ENCODE results near the gene IGF1R.

DNA sequence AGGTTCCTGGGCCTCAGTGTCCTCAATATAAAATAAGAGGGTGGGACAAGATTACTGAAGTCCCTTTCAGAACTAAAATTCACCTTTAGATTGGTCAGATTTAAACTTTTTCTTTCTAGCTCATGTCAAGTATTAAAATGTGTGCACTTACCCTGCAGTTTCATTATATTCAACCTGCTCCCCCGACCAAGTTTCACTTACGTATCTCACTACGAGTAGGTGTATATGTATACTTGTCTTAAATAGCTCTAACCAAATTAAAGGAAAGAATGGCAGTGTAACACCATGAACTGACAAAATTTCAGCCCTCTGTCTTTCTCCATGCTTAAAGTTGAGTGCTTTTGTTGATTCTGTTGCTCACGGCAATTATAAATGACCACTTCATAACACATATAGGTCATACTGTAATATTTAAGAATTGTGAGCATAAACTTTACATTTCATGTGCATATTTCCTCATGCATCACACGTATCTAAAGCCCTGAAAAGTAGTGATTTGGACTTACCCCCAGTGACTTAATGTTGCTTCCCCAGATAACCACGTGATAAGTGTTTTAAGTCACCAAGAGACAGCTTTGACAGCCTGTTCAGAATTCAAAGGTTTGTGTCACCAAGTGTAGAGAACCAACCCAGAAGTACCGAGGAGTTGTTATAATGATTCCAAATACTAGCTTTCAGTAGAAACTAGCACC, 289.2 kb downstream of the IGF1R start:
- TF ChIP-seq ZNF563 (CRISPR knock-in tag; IDR thresholded peaks at IDR 0.05) (no peak), CHD2 (IDR thresholded peaks at IDR 0.05; ENCODE audit: low read depth, low read length) (no peak), FOXA1 (IDR thresholded peaks at IDR 0.05) (no peak), FOXA1 (CRISPR knock-in tag; IDR thresholded peaks at IDR 0.05) (no peak), POLR2A (IDR thresholded peaks at IDR 0.05; ENCODE audit: insufficient read depth in 1 of 2, low read depth in 2 of 2, low read length in 2 of 2) (no peak), CHD4 (IDR thresholded peaks at IDR 0.05; ENCODE audit: borderline replicate concordance, low read length) (no peak), ZNF572 (CRISPR knock-in tag; IDR thresholded peaks at IDR 0.05) (no peak), MAZ (IDR thresholded peaks at IDR 0.05; ENCODE audit: borderline replicate concordance, low read depth, low read length) (no peak), MAZ (CRISPR knock-in tag; IDR thresholded peaks at IDR 0.05; ENCODE audit: low read depth) (no peak), TSC22D2 (CRISPR knock-in tag; IDR thresholded peaks at IDR 0.05; ENCODE audit: borderline replicate concordance) (no peak), ASH2L (IDR thresholded peaks at IDR 0.05; ENCODE audit: insufficient read length, low read depth, low read length) (no peak)
- TF ChIP-seq, protein P1, sequence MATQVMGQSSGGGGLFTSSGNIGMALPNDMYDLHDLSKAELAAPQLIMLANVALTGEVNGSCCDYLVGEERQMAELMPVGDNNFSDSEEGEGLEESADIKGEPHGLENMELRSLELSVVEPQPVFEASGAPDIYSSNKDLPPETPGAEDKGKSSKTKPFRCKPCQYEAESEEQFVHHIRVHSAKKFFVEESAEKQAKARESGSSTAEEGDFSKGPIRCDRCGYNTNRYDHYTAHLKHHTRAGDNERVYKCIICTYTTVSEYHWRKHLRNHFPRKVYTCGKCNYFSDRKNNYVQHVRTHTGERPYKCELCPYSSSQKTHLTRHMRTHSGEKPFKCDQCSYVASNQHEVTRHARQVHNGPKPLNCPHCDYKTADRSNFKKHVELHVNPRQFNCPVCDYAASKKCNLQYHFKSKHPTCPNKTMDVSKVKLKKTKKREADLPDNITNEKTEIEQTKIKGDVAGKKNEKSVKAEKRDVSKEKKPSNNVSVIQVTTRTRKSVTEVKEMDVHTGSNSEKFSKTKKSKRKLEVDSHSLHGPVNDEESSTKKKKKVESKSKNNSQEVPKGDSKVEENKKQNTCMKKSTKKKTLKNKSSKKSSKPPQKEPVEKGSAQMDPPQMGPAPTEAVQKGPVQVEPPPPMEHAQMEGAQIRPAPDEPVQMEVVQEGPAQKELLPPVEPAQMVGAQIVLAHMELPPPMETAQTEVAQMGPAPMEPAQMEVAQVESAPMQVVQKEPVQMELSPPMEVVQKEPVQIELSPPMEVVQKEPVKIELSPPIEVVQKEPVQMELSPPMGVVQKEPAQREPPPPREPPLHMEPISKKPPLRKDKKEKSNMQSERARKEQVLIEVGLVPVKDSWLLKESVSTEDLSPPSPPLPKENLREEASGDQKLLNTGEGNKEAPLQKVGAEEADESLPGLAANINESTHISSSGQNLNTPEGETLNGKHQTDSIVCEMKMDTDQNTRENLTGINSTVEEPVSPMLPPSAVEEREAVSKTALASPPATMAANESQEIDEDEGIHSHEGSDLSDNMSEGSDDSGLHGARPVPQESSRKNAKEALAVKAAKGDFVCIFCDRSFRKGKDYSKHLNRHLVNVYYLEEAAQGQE (IDR thresholded peaks at IDR 0.05; ENCODE audit: borderline replicate concordance in 1 of 2, low read depth in 1 of 2, low read length in 2 of 2): no peak
- TF ChIP-seq, protein P2, sequence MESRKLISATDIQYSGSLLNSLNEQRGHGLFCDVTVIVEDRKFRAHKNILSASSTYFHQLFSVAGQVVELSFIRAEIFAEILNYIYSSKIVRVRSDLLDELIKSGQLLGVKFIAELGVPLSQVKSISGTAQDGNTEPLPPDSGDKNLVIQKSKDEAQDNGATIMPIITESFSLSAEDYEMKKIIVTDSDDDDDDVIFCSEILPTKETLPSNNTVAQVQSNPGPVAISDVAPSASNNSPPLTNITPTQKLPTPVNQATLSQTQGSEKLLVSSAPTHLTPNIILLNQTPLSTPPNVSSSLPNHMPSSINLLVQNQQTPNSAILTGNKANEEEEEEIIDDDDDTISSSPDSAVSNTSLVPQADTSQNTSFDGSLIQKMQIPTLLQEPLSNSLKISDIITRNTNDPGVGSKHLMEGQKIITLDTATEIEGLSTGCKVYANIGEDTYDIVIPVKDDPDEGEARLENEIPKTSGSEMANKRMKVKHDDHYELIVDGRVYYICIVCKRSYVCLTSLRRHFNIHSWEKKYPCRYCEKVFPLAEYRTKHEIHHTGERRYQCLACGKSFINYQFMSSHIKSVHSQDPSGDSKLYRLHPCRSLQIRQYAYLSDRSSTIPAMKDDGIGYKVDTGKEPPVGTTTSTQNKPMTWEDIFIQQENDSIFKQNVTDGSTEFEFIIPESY (CRISPR knock-in tag; IDR thresholded peaks at IDR 0.05): no peak
- TF ChIP-seq, protein P3, sequence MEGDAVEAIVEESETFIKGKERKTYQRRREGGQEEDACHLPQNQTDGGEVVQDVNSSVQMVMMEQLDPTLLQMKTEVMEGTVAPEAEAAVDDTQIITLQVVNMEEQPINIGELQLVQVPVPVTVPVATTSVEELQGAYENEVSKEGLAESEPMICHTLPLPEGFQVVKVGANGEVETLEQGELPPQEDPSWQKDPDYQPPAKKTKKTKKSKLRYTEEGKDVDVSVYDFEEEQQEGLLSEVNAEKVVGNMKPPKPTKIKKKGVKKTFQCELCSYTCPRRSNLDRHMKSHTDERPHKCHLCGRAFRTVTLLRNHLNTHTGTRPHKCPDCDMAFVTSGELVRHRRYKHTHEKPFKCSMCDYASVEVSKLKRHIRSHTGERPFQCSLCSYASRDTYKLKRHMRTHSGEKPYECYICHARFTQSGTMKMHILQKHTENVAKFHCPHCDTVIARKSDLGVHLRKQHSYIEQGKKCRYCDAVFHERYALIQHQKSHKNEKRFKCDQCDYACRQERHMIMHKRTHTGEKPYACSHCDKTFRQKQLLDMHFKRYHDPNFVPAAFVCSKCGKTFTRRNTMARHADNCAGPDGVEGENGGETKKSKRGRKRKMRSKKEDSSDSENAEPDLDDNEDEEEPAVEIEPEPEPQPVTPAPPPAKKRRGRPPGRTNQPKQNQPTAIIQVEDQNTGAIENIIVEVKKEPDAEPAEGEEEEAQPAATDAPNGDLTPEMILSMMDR (CRISPR knock-in tag; IDR thresholded peaks at IDR 0.05): no peak
